Stomach (tissue), 9 donors: ENCODE data around the gene EN1. TPM values are rescaled to one million over a fixed set of nuclear protein-coding genes. Genes with fewer than 3 reads are reported as not detected.

Experiments used
- DNase-seq, 2 donors: peaks; one replicate each; pipeline versions ENCODE4 v3.0.0 to v3.0.0-alpha.2; 2013 to 2019
- H3K27ac ChIP-seq, 5 donors: fragments of 200-600 bp in 4 of 5; sonication (generic) in 4 of 5; one replicate each; pipeline ENCODE4 v1.5.1; 2013 to 2019; ENCODE audit warnings: mild to moderate bottlenecking in 1 of 5, moderate library complexity in 1 of 5
- H3K27me3 ChIP-seq, 3 donors: fragments of 200-600 bp; sonication (generic); one replicate each; pipeline ENCODE4 v1.5.1; 2017 to 2019; ENCODE audit warnings: mixed run types in 1 of 3
- H3K36me3 ChIP-seq, 4 donors: fragments of 200-600 bp; sonication (generic); 1 replicate in 3 of 4; 2 replicates in 1 of 4; pipeline ENCODE4 v1.5.1; 2016 to 2019
- H3K4me1 ChIP-seq, 4 donors: fragments of 200-600 bp; sonication (generic); one replicate each; pipeline ENCODE4 v1.5.1; 2016 to 2019
- H3K4me3 ChIP-seq, 4 donors: fragments of 200-600 bp; sonication (generic) in 3 of 4; one replicate each; pipeline ENCODE4 v1.5.1; 2016 to 2019; ENCODE audit warnings: mild to moderate bottlenecking in 1 of 4
- H3K9me3 ChIP-seq, 4 donors: fragments of 200-600 bp; sonication (generic); one replicate each; pipeline ENCODE4 v1.5.1; 2016 to 2019
- EP300 ChIP-seq: sonication (generic); formaldehyde crosslinking; IDR thresholded peaks from one replicate; pipeline ENCODE4 v1.6.1; 2017; ENCODE audit warnings: antibody characterized with exemption
- POLR2A ChIP-seq, 4 donors: fragments of 450-650 bp; IDR thresholded peaks; one replicate each; pipeline ENCODE4 v1.6.1; 2016; ENCODE audit warnings: antibody characterized with exemption in 4 of 4, control low read depth in 2 of 4, mild to moderate bottlenecking in 1 of 4, moderate library complexity in 1 of 4
- POLR2AphosphoS5 ChIP-seq, 3 donors: sonication (generic); formaldehyde crosslinking; IDR thresholded peaks; one replicate each; pipeline ENCODE4 v1.6.1; 2016; ENCODE audit warnings: antibody characterized with exemption in 3 of 3
- WGBS, 5 donors: extraction: QIAGEN DNeasy Blood & Tissue Kit in 3 of 5; methylation state at CpG; one replicate each; pipeline versions ENCODE4 v1.1.5 to v1.1.7; 2013 to 2018; 5-methylcytosine and 5-hydroxymethylcytosine counted together
- intact Hi-C: fragments of 100-400 bp; cut with DNase I; formaldehyde crosslinking; loops from one replicate; pipeline ENCODE4 v1.15.1; 2023; ENCODE audit warnings: low total_unique reads
- polyA plus RNA-seq, 3 donors: library from polyadenylated mRNA; stranded (reverse); fragments of 200-250 nt; gene quantifications; one replicate each; pipeline ENCODE4 v1.2.3, GENCODE V29; 2013
- total RNA-seq, 5 donors: library from RNA; depleted of rRNA; stranded (reverse); fragments of >200 nt; gene quantifications; one replicate each; pipeline versions ENCODE4 v1.1.0 to v1.2.3, GENCODE V29; 2014 to 2016
- TF ChIP-seq, protein P1 (sequence below), 7 experiments: fragments of 450-650 bp in 4 of 7; fragments of 200-600 bp in 3 of 7; sonication (generic) in 3 of 7; IDR thresholded peaks; one replicate each; pipeline ENCODE4 v1.5.1; 2016 to 2019; ENCODE audit warnings: antibody characterized with exemption in 7 of 7, control low read depth in 2 of 7, mild to moderate bottlenecking in 1 of 7
- donor health status: healthy with polysubstance abuse.
- donor health status: Bipolar disorder and iron deficiency.
- donor health status: healthy.

Gene EN1
- total and polyA plus RNA-seq, 8 donors: not detected

DNA sequence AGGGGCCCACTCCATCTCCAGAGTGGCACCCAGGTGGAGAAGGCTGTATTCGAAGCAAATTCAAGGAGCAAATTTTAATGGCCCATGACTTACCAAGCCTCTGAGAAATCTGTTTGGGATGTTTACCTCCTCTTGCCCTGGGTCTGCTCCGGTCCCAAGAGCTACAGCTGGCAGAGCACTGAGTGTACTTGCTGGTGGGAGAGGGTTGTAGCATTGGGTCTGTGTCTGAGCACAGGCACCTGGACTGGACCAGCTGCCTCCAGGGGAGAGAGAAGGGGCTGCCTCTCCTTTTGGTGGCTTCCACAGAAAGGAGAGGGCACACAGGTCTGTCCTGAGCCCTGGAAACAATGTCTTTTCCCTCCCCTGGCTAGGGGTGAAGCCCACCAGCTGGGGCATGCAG lies 9.8 kb downstream of the EN1 start:
- Histone ChIP-seq H3K4me3 (no peak overlapping the region), H3K27ac (no peak overlapping the region), H3K27me3 (peaks cover 56 to 100% (median 100%) of the 10 kb centered on the region in 3 donors), H3K36me3 (no peaks in the 10 kb centered on the region), H3K4me1 (peaks cover 32 to 47% (median 35%) of the 10 kb centered on the region in 4 donors), H3K9me3 (no peaks in the 10 kb centered on the region)
- DNase-seq: no peak
- TF ChIP-seq EP300 (no peak), POLR2AphosphoS5 (IDR thresholded peaks at IDR 0.05) (no peak), POLR2A (IDR thresholded peaks at IDR 0.05) (no peak)
- TF ChIP-seq, protein P1, sequence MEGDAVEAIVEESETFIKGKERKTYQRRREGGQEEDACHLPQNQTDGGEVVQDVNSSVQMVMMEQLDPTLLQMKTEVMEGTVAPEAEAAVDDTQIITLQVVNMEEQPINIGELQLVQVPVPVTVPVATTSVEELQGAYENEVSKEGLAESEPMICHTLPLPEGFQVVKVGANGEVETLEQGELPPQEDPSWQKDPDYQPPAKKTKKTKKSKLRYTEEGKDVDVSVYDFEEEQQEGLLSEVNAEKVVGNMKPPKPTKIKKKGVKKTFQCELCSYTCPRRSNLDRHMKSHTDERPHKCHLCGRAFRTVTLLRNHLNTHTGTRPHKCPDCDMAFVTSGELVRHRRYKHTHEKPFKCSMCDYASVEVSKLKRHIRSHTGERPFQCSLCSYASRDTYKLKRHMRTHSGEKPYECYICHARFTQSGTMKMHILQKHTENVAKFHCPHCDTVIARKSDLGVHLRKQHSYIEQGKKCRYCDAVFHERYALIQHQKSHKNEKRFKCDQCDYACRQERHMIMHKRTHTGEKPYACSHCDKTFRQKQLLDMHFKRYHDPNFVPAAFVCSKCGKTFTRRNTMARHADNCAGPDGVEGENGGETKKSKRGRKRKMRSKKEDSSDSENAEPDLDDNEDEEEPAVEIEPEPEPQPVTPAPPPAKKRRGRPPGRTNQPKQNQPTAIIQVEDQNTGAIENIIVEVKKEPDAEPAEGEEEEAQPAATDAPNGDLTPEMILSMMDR (IDR thresholded peaks at IDR 0.05): no peak
- intact Hi-C loops: no loop called here
- 14 to 43% (median 26%) methylated on average over 1 to 2 of the region's 2 CpGs for WGBS, 5 donors

DNA sequence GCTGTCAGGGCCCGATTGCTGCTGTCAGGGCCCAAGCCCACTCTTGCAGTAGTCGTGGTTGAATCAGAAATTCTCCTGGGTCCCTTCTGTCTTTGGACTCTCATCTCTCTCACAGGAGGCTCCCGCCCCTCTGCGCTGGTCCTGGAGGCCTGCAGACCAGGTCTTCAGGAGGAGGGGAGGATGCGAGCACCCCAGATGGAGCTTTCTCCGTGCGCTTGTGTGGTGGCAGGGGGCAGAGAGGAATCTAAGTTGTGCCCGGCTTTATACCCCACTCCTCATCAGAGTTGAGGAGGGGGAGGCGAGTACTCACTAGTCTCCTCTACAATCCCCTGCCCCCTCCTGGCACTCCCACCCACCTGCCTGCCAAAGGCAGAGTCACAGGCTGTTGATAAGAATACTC lies 10.4 kb downstream of the EN1 start:
- DNase-seq: no peak
- intact Hi-C loops: no loop called here
- Histone ChIP-seq H3K36me3 (no peaks in the 10 kb centered on the region), H3K27me3 (peaks cover 57 to 100% (median 100%) of the 10 kb centered on the region in 3 donors), H3K27ac (no peak overlapping the region), H3K4me1 (peaks cover 27 to 41% (median 30%) of the 10 kb centered on the region in 4 donors), H3K9me3 (no peaks in the 10 kb centered on the region), H3K4me3 (no peak overlapping the region)
- 17 to 33% (median 23%) methylated on average over 7 to 9 of the region's 9 CpGs for WGBS, 5 donors
- TF ChIP-seq, protein P1 (IDR thresholded peaks at IDR 0.05): no peak
- TF ChIP-seq EP300 (no peak), POLR2AphosphoS5 (IDR thresholded peaks at IDR 0.05) (no peak), POLR2A (IDR thresholded peaks at IDR 0.05) (no peak)

DNA sequence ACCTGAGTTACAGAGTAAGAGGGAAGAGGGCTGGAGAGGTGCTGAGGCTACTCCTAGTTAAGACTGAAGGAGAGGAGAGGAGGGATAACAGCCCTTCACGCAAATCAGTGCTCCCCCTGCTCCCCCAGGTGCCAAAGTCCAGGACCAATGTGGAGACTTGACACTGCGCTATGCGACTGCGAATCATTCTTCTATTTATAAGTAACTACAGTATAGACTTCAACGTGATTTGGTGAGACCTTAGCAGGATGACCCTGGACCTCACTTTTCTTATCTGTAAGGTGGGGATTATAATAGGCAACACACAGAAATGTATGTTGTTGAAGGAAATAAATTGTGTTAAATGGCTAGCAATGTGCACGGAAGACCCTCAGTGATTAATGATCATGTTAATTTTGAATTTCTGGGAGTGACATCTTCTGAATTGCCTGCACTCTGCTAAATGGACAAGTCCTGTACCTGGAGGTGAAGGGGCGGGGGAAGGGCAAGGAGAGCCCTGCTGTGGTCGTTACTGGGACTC lies 11.0 kb downstream of the EN1 start:
- peak overlapping the region; percentile 48 to 67 (median 54) for H3K4me3 ChIP-seq
- peaks cover 21 to 35% (median 24%) of the 10 kb centered on the region in 4 donors for H3K4me1 ChIP-seq

DNA sequence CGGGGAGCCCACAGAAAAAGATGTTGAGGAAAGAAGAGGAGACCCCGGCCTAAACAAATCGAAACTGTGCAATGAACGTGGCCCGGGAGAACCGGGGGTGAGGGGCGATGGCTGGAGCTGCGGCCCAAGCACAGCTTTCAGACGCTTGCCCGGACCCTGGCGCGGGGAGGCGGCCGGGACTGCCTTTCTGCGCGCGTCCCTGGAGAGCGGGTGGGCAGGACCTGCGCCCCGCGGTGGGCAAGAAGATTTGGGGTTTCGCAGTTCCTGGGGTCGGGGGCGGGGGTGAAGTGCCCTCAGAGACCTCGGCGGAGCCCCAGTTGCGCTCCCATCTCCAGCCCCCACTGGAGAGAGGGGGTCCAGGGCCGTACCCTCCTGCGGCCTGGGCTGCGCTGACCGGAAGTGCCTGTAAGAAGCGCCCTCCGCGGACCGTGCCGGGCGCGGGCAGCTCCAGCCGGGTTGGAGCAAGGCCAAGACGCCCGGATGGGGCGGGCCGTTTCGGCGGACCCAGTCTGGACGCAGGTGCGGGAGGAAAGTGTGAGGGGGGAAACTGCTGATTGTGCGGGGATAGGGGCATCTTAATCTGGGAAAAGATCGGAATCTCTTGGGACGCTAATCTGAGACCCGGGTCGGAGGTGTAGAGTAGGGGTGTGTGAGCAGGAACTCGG lies 11.6 kb downstream of the EN1 start:
- H3K4me1 ChIP-seq: peaks cover 20 to 33% (median 22%) of the 10 kb centered on the region in 4 donors
- WGBS, 5 donors: 1 to 3% (median 1%) methylated on average over 24 to 53 of the region's 53 CpGs
- H3K27ac ChIP-seq: no peak overlapping the region
- TF ChIP-seq, protein P1 (IDR thresholded peaks at IDR 0.05): no peak
- TF ChIP-seq POLR2AphosphoS5 (IDR thresholded peaks at IDR 0.05) (no peak), POLR2A (IDR thresholded peaks at IDR 0.05) (no peak), EP300 (no peak)
- intact Hi-C loops: no loop called here
- H3K36me3 ChIP-seq: no peaks in the 10 kb centered on the region
- H3K9me3 ChIP-seq: no peaks in the 10 kb centered on the region
- H3K27me3 ChIP-seq: peaks cover 45 to 100% (median 91%) of the 10 kb centered on the region in 3 donors
- peak; percentile 48 to 49 for DNase-seq
- H3K4me3 ChIP-seq: peak overlapping the region; percentile 48 to 67 (median 54)

More for the DNA sequence above, 11.0 kb downstream of the EN1 start:
- no peak for DNase-seq
- H3K9me3 ChIP-seq: no peaks in the 10 kb centered on the region
- no peak overlapping the region for H3K27ac ChIP-seq
- H3K36me3 ChIP-seq: no peaks in the 10 kb centered on the region
- peaks cover 51 to 100% (median 97%) of the 10 kb centered on the region in 3 donors for H3K27me3 ChIP-seq
- intact Hi-C loops: no loop called here
- TF ChIP-seq, protein P1 (IDR thresholded peaks at IDR 0.05): no peak
- TF ChIP-seq EP300 (no peak), POLR2A (IDR thresholded peaks at IDR 0.05) (no peak), POLR2AphosphoS5 (IDR thresholded peaks at IDR 0.05) (no peak)
- 8 to 17% (median 9%) methylated on average over 8 of the region's 8 CpGs for WGBS, 5 donors
